Stimulated activated CD4-positive, alpha-beta T cell treated with anti-CD3 and anti-CD28 coated beads, Interleukin-4, amount 100 ng/mL, for 4 hours (primary cell): ENCODE measurements around the gene CBX2.

Source experiments
- DNase-seq, 2 experiments: peaks; one replicate each; pipeline ENCODE4 v3.0.0-alpha.2; 2020

The CBX2 gene

GRCh38 chr17:79831265-79832217 lies 53.6 kb downstream of the CBX2 start:
- no peak for DNase-seq

DNA sequence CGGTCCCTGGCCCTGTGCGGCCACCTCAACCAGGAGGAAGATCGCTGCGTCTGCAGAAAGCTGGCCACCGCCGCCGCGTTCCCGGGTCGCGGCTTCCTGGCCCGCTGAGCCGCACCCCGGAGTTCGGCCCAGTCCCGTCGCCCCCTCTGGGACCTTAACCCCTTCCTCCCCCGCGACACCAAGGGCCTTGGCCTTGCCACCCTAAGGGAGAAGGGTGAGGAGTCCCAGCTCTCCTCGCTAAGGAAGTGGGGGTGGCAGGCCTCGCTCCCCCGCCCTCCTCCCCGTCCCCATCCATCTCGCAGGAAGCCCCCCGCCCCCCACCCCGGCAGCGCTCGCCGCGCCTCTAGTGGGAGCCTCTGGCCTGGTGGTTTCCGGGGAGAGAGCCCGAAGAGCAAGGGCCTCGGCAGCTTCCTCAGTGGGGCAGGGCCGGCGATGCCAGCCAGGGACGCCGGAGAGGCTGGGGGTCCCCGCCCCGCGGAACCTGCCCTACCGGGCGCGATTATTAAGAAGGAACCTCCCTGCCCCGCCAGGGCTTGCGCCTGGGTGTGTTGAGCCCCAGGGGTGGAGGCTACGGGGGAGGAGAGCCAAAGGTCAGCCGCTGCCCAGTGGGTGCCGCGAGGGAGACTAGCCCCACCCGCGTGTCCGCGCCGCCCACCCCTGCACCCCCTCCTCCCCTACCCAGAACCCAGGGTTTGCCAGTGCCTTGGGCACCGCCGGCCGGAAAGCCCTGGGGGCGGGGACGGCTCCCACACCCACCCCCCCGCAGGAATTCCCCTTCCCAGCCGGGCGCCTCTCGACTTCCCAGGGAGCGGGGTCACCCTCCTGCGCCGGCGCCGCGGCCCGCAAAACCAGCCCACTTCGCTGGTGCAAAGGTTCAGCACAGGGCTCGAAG lies 54.5 kb downstream of the CBX2 start:
- DNase-seq, result no peak

DNA sequence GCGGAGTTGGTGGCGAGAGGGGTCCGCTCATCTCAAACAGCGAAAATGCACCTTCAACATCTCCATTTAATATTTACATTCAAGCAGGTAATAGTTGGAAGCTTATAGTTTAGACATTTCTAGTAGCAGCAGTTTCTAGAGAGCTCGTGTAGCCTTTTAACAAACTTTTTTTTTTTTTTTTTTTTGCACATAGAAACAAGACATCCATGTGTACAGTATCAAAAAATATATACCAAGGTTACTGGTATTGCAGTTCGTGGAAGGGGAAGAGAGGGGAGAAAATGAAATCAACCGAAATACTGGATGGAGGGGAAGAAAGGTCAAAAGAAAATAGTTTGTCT lies 55.1 kb downstream of the CBX2 start:
- DNase-seq, result no peak

- no peak for DNase-seq
These were observed 56.0 kb downstream of the CBX2 start for GRCh38 chr17:79833744-79834564.

GRCh38 chr17:79834565-79835469 lies 56.9 kb downstream of the CBX2 start:
- DNase-seq, result no peak

DNA sequence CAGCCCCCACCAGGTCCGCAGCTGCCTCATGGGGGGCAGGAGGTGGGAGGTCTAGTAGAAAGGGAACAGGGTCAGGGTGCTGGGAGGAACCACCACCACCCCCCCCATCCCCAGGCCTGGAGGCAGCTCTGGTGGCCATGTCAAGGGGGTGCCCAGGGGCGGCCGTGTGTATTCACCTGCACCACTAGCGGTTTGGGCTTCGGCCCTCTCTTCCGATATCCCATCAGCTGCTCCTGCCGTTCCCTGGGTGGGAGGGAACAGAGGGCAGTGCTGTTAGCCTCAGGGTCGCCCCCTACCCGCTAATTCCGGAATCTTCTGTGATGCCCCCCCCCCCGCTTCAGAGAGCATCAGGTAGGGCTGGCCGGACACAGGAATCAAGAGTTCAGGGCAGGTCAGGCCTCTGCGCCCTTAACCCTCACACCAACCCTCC lies 57.5 kb downstream of the CBX2 start:
- no peak for DNase-seq

DNA sequence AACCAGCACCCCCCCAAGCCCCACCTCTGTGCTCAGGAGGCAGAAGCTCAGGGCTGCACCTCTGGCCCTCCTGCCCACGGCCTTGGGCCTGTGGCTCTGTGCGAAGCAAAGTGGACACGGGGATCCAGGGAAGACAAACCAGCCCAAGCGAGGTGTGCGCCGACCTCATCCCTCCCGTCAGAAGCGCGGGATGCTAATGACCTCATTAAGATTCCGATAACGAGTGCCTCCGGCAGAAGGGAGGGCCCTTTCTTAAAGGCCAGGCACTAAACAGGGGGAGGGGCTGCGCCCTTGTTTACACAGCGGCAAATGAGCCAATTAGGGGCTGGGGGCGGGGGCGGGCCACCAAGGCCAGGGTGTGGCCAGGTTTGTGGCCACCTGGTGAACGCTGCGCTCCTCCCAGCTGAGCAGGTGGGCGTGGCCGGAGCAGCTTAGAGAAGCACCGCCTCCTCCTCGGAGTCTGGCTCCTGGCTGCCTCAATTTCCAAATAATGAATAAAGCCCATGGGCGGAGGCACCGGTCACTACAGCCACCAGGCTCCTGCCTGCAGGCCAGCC lies 58.1 kb downstream of the CBX2 start:
- no peak for DNase-seq

GRCh38 chr17:79836510-79836971 lies 58.6 kb downstream of the CBX2 start:
- no peak for DNase-seq

GRCh38 chr17:79836972-79837887 lies 59.3 kb downstream of the CBX2 start:
- no peak for DNase-seq
